HG03378 (cell line): ENCODE data around the gene UBE2Q2.
"Not testable (repeated sequence)": the region's sequence is repeated elsewhere in the genome, so short reads cannot be mapped to it uniquely, and the experiment has no call there.

Experiments used
- ATAC-seq: cut with Tn5 transposase; IDR thresholded peaks from one replicate; pipeline ENCODE4 v1.9.1; 2021; ENCODE audit warnings: mild to moderate bottlenecking, moderate library complexity; ENCODE audit not compliant: unreplicated experiment

Gene UBE2Q2

GRCh38 chr15:75823860-75824613 is 19.2 kb upstream of the UBE2Q2 start:
- ATAC-seq: no peak

- no peak for ATAC-seq
Observed at GRCh38 chr15:75827691-75828090, 15.6 kb upstream of the UBE2Q2 start.

- ATAC-seq: no peak
Observed at GRCh38 chr15:75828429-75828828, 14.8 kb upstream of the UBE2Q2 start.

GRCh38 chr15:75830910-75831805 is 12.1 kb upstream of the UBE2Q2 start:
- ATAC-seq: no peak

DNA sequence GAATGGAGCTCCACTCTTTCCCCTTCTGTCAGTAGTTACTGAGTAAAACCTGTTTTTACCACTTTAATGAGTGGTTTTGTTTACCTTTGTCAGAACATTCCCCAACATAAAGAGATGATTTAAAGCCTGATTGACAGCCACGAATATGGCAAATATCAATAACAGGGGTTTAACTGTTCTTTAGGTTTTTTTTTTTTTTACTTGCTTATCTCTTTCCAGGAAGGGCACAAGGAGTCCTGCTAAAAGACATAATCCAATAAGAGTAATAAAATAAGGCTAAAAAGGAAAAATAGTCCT is 11.5 kb upstream of the UBE2Q2 start:
- no peak for ATAC-seq

DNA sequence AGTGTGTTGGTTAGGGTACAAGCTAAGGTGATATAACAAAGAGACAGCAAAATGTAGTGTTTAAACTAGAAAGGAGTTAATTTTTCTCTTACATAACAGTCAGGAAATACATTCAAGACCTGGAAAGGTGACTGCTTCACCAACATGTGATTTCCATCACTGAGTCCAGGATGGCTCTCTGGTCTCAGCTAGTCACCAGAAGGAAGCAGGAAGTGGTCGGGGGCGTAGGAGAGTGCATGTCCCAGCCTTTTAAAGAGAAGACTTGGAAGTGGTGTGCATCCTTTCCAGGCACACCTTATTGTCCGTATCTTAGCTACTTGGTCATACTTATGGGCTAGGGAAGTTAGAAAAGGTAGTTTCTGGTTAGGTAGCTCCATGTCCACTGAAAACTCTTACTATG is 11.1 kb upstream of the UBE2Q2 start:
- no peak for ATAC-seq

GRCh38 chr15:75834021-75834420 is 9.2 kb upstream of the UBE2Q2 start:
- ATAC-seq: no peak

- peak; percentile 11 for ATAC-seq
Observed at GRCh38 chr15:75835990-75836958, 7.0 kb upstream of the UBE2Q2 start.

DNA sequence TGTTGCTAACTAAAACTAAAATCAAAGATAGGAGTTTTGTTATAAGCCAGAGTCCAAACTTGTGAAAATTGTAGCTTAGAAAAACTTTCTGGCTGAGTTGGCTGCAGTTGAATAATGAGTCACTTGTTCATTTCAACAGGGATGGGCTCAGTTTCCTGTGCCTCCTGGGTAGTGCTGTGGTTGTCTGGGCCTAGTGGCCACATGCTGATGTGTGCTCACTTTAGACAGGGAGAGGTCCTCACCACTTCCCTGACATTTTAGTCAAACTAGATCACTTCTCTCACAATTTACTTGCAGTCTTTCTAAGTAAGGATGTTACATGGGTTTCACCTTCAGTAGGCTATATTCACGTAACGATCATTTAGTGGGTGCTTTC is 6.3 kb upstream of the UBE2Q2 start:
- ATAC-seq: peak; percentile 68

DNA sequence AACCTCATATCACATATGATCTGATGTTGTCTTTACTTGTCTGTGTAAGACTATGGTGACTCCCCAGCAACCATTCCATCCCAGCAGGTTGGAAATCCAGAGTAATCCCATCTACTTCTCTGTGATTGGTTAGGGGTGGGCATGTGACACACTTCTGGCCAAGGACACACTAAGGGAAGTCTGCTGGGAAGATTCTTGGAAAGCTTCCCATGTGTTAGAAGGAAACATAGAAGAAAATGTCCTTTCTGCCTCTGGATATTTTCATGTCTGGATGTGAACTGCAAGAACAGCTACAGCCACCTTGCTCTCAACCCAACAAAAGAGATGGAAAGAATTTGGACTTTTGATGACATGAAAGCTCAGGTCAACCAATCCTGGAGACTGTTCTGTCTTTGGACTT is 2.6 kb upstream of the UBE2Q2 start:
- no peak for ATAC-seq

DNA sequence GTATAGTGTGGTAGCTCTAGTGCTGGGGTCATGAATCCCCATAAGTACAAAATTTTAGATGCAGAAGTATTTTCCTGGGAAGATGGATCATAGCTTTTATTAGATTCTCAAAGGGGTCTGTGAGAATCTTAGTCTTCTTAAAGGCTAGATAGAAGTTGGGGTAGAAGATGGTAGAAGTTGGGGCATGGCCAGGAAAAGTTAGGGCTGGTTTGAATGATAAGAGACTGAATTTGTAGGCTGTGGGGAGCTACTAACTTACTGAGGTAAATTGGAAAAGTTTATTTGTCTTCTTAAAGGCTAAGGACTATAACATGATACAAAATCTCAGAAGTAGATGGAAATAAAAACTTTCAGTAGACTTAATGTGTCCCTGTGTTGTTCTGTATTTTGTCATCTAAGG is 1.6 kb upstream of the UBE2Q2 start:
- ATAC-seq: no peak

- ATAC-seq: no peak
Observed at GRCh38 chr15:75843678-75844581, 683 bp downstream of the UBE2Q2 start.

- ATAC-seq: no peak
Observed at GRCh38 chr15:75844629-75845335, 1.5 kb downstream of the UBE2Q2 start.

DNA sequence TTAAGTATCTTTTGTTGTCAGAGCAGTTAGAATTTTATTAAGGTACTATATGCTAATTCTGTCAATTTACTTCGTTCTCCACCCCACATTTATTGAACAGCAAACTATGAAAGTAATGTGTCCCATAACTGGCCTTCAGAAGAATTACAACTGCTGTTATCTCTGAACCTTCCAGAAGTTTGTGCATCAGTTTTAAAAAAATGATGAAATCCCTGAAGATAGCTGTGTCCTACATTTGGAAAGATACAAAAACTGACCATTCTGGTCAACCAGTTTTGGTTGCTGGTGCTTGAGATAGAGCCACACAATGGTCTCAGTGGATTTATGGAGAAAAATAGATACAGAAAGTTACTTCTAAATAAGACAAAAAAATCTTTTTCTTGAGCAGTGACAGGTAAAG is 5.9 kb downstream of the UBE2Q2 start:
- no peak for ATAC-seq

DNA sequence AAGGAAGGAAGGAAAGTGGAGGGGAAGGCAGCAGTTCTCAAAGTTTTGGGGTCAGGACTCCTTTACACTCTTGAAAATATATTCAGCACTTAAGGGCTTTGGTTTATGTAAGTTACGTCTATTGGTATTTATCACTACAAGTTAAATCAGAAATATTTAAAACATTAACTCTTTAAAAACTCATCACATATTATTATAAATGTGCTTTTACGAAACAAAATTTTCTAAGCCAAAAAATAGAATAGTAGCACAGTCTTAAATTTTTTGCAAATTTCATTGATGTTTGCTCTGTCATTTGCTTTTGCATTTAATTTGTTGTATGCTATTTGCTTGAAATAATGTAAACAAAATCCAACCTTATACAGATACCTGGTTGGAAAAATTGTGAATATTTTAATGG is 7.5 kb downstream of the UBE2Q2 start:
- no peak for ATAC-seq

GRCh38 chr15:75851566-75851965 is 8.3 kb downstream of the UBE2Q2 start:
- ATAC-seq: not testable (repeated sequence)

DNA sequence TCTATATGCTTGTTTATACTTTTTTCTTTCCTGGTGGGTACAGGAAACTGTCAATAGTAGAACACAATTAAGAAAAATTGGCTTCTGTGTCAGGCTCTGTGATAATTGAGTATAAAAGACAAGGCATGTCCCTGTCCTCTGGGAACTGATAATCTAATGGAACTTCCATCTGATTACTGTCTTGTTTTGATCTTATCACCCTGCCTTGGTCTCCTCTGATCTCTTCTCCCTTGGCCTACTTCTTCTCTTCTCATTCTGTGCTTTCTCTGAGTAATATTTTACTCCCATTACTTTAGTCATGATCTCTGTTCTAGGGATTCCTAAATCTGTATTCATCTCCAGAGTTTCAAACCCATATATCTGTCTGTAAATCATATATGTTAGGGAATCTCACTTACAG is 14.6 kb downstream of the UBE2Q2 start:
- no peak for ATAC-seq

DNA sequence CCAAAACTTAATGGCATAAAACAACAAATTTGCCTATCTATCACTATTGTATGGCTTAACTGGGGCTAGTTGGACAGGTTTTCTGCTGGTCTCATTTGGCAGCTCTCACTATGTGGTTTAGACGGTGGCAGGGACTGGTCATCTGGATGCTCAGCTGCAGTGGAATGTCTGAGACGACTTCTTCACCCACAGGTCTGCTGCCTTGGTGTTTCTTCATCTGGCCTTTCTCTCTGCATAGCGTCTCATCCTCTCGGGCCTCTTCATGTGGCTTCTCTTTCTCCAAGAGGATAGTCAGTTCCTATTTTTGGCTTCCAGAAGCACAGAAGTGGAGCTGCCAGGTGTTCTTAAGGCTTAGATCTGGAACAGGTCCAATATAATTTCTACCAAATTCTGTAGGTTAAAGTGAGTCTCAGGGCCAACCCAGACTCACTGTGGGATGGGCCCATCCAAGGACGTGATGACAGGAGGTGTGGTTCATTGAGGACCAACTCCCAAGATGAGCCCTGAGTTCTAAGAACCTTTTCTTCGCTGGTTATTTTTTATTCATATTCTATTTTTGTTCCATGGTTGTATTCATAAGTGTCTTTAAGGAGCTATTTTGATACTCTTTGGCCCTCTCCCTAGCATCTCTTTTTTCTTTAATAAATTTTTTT is 18.6 kb downstream of the UBE2Q2 start:
- no peak for ATAC-seq

DNA sequence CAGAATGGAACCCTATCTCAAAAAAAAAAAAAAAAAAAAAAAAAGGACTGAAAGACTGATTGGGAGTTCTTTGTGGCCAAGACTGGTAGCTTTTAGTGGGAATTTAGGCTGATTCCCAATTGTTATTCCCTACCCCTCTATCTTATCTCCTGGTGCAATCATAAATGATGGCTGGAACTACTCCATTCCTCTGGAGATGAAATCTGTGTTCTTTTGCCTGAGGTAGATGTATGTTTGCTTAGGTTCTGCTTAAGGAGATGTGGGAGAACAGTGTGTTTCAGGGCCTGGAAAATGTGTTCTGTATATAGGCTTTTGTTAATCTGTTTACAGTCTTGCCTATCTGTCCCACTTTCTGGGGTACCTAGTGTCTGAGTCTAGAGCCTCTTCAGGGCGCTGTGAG is 19.5 kb downstream of the UBE2Q2 start:
- ATAC-seq: no peak
